LNCaP clone FGC (cell line): ENCODE results near the gene OR1F1.

ENCODE experiments used
- DNase-seq: peaks from one replicate; pipeline ENCODE4 v3.0.0-alpha.2; 2011; ENCODE audit warnings: low read depth
- H3K4me3 ChIP-seq: 2 replicates; pipeline ENCODE4 v1.5.1; 2011; ENCODE audit warnings: mild to moderate bottlenecking, low read depth, low read length, control low read depth
- CTCF ChIP-seq: IDR thresholded peaks from 2 replicates; pipeline ENCODE4 v1.5.1; 2012; ENCODE audit warnings: mild to moderate bottlenecking; ENCODE audit not compliant: control insufficient read depth, insufficient read depth; ENCODE audit errors: extremely low read depth

OR1F1 gene

GRCh38 chr16:3147046-3147756 lies 40.8 kb upstream of the OR1F1 start:
- no peak overlapping the region for H3K4me3 ChIP-seq
- no peak for TF ChIP-seq CTCF
- no peak for DNase-seq

- no peak for DNase-seq
These were observed 40.3 kb upstream of the OR1F1 start for GRCh38 chr16:3147757-3148104.

GRCh38 chr16:3148256-3149192 lies 39.5 kb upstream of the OR1F1 start:
- DNase-seq, result no peak
- no peak overlapping the region for H3K4me3 ChIP-seq
- no peak for TF ChIP-seq CTCF

More at GRCh38 chr16:3147757-3148104, 40.3 kb upstream of the OR1F1 start:
- no peak overlapping the region for H3K4me3 ChIP-seq
- no peak for TF ChIP-seq CTCF

GRCh38 chr16:3149193-3149530 lies 38.8 kb upstream of the OR1F1 start:
- H3K4me3 ChIP-seq, result peak overlapping the region; percentile 76
- no peak for TF ChIP-seq CTCF

GRCh38 chr16:3149630-3150345 lies 38.2 kb upstream of the OR1F1 start:
- DNase-seq, result no peak
- H3K4me3 ChIP-seq, result peak overlapping the region; percentile 76
- TF ChIP-seq CTCF, result peak; percentile 66

More at GRCh38 chr16:3149193-3149530, 38.8 kb upstream of the OR1F1 start:
- DNase-seq, result no peak

GRCh38 chr16:3150346-3151218 lies 37.4 kb upstream of the OR1F1 start:
- no peak for TF ChIP-seq CTCF
- peak overlapping the region; percentile 76 for H3K4me3 ChIP-seq
- peak; percentile 90 for DNase-seq
